Measurements from ENCODE around the gene MLLT3.

DNA sequence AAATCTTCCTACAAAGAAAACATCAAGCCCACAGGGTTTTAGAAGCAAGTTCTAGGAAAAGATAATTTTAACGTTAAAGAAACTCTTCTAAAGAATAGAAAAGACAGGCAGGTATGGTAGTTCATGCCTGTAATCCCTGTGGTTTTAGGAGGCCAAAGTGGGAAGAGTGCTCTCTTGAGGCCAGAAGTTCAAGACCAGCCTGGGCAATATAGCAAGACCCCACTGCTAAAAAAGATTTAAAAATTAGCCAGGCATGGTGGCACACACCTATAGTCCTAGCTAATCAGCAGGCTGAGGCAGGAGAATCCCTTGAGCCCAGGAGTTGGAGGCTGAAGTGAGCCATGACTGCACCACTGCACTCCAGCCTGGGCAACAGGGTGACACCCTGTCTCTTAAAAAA lies 193.3 kb downstream of the MLLT3 start:
- TF ChIP-seq, protein P1, sequence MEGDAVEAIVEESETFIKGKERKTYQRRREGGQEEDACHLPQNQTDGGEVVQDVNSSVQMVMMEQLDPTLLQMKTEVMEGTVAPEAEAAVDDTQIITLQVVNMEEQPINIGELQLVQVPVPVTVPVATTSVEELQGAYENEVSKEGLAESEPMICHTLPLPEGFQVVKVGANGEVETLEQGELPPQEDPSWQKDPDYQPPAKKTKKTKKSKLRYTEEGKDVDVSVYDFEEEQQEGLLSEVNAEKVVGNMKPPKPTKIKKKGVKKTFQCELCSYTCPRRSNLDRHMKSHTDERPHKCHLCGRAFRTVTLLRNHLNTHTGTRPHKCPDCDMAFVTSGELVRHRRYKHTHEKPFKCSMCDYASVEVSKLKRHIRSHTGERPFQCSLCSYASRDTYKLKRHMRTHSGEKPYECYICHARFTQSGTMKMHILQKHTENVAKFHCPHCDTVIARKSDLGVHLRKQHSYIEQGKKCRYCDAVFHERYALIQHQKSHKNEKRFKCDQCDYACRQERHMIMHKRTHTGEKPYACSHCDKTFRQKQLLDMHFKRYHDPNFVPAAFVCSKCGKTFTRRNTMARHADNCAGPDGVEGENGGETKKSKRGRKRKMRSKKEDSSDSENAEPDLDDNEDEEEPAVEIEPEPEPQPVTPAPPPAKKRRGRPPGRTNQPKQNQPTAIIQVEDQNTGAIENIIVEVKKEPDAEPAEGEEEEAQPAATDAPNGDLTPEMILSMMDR (IDR thresholded peaks at IDR 0.05) = no peak
- no peak for TF ChIP-seq POLR2A (IDR thresholded peaks at IDR 0.05)
- TF ChIP-seq POLR2AphosphoS5 (IDR thresholded peaks at IDR 0.05) = no peak

Measured in prostate gland (tissue), 2 donors.